Measurements from ENCODE around the gene RALGAPB. TPM values are rescaled to one million over a fixed set of nuclear protein-coding genes. Genes with fewer than 3 reads are reported as not detected.

Gene RALGAPB
- total and polyA plus RNA-seq, 11 donors, result 7.6 to 31.4 (median 26.0) TPM

DNA sequence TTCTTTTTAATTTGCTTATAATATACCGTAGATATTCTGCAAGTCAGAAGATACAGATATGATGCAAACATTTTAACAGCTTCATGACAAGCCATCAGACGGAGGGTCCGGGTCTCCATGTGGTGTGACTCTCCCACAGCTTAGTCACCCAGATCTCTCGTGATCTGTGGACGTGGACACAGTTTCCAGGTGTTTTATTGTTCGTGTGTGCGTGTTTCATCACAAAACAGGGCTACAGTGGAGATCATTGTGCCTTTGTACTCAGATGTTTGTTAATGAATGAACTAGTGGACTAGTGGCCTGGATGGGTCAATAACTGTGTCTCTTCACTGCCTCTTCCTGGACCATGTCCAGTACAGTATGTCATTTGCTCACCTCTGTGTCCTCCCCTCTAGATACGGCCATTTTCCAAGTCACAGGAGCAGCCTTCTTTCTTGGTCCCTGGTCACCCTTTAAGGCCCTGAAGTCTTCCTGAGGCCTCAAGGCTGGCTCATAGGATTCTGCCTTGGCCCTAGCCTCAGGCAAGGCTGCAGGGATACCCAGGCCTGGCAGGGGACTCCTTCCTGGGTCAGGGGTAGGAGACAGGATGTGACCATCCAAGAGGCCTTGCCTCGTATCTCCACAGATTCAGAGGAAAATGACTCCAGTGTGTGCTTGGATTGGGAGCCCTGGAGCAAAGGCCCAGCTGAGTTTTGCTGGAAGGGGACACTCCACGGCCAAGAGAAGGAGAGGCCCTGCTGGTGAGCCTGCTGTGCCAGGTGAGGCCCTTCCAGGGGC is 112.9 kb downstream of the RALGAPB start:
- DNase-seq (no peak), ATAC-seq (no peak)
- Histone ChIP-seq H3K27me3 (peaks cover 0 to 4% (median 0%) of the 10 kb centered on the region in 9 donors), H3K4me3 (no peak overlapping the region), H3K36me3 (no peaks in the 10 kb centered on the region), H3K4me1 (peaks cover 0 to 12% (median 3%) of the 10 kb centered on the region in 12 donors), H3K27ac (no peak overlapping the region), H3K9me3 (no peaks in the 10 kb centered on the region)
- WGBS, 4 donors, result 80 to 86% (median 84%) methylated on average over 9 to 10 of the region's 10 CpGs
- intact Hi-C loops (cut with DNase I), result no loop called here
- TF ChIP-seq, protein P1, sequence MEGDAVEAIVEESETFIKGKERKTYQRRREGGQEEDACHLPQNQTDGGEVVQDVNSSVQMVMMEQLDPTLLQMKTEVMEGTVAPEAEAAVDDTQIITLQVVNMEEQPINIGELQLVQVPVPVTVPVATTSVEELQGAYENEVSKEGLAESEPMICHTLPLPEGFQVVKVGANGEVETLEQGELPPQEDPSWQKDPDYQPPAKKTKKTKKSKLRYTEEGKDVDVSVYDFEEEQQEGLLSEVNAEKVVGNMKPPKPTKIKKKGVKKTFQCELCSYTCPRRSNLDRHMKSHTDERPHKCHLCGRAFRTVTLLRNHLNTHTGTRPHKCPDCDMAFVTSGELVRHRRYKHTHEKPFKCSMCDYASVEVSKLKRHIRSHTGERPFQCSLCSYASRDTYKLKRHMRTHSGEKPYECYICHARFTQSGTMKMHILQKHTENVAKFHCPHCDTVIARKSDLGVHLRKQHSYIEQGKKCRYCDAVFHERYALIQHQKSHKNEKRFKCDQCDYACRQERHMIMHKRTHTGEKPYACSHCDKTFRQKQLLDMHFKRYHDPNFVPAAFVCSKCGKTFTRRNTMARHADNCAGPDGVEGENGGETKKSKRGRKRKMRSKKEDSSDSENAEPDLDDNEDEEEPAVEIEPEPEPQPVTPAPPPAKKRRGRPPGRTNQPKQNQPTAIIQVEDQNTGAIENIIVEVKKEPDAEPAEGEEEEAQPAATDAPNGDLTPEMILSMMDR (IDR thresholded peaks at IDR 0.05), result no peak
- no peak for TF ChIP-seq POLR2A (IDR thresholded peaks at IDR 0.05)

DNA sequence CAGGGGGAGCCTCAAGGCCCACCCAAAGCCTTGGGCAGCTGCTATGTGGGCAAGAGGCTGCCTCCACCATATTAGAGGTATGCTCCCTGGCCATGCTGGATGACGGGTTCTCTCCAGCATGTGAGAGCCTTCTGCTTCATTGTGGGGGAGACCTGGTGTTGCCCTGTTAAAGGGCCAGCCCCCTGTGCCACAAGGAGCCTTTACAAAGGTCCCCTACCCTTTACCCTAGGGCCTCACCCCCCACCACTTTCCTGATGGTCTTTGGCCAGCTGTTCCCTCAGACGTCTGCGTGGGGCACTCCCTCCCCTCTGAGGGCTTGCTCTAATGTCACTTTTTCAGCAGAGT is 113.5 kb downstream of the RALGAPB start:
- Histone ChIP-seq H3K4me1 (peaks cover 0 to 6% (median 0%) of the 10 kb centered on the region in 12 donors), H3K27ac (no peak overlapping the region), H3K36me3 (no peaks in the 10 kb centered on the region), H3K27me3 (peaks cover 0 to 5% (median 0%) of the 10 kb centered on the region in 9 donors), H3K4me3 (no peak overlapping the region), H3K9me3 (no peaks in the 10 kb centered on the region)
- ATAC-seq (no peak), DNase-seq (no peak)
- 69 to 84% (median 74%) methylated on average over 3 of the region's 3 CpGs for WGBS, 4 donors
- intact Hi-C loops (cut with DNase I), result no loop called here
- TF ChIP-seq, protein P1 (IDR thresholded peaks at IDR 0.05), result no peak
- TF ChIP-seq POLR2A (IDR thresholded peaks at IDR 0.05), result no peak

DNA sequence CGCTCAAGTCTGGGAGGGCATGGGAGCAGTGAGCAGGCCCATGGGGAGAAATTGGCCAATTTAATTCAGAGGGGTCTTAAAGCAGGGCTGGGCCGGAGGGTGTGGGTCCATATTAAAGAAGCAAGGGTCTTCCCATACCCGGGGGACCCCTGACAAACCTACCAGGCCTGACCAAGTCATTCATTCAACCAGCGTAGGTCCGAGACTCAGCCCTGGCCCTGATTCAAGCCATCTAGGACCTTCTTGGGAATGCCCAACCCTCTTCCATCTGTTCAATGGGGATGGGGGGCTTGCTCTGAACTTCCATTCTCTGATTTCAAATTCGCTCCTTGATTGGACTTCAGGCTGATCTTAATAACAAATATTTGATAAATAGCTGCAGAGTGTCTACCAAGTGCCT is 115.7 kb downstream of the RALGAPB start:
- TF ChIP-seq, protein P1 (IDR thresholded peaks at IDR 0.05), result no peak
- Histone ChIP-seq H3K9me3 (no peaks in the 10 kb centered on the region), H3K27ac (no peak overlapping the region), H3K36me3 (no peaks in the 10 kb centered on the region), H3K27me3 (peaks cover 0 to 9% (median 0%) of the 10 kb centered on the region in 9 donors), H3K4me3 (no peak overlapping the region), H3K4me1 (no peaks in the 10 kb centered on the region)
- intact Hi-C loops (cut with DNase I), result no loop called here
- ATAC-seq (no peak), DNase-seq (no peak)
- 83 to 94% (median 90%) methylated on average over 6 of the region's 6 CpGs for WGBS, 4 donors

DNA sequence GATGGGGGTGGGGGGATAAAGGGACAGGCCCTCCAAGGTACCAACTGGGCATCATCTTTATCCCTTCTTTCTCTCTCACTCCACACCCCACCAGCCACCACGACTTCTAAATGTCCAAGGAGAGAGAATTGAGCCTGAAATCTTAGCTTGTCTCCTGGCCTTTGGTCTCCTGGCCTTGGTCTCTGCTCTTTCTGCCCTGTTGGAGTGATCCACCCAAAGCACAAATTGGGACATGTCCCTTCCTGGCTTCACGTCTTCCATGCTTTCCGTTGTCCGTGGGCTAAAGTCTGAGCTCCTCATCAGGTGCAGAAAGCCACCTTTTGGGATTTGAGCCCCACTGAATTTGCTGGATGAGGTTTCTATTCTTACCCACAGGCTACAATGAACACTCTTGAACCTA is 116.7 kb downstream of the RALGAPB start:
- DNase-seq (no peak), ATAC-seq (no peak)
- WGBS, 4 donors, result 81 to 88% (median 85%) methylated on average over 4 of the region's 4 CpGs

More for the DNA sequence above, 116.7 kb downstream of the RALGAPB start:
- no peaks in the 10 kb centered on the region for H3K4me1 ChIP-seq
- H3K9me3 ChIP-seq, result no peaks in the 10 kb centered on the region
- intact Hi-C loops (cut with DNase I), result no loop called here
- H3K27me3 ChIP-seq, result peaks cover 0 to 9% (median 0%) of the 10 kb centered on the region in 9 donors
- H3K36me3 ChIP-seq, result no peaks in the 10 kb centered on the region
- no peak for TF ChIP-seq POLR2A (IDR thresholded peaks at IDR 0.05)
- TF ChIP-seq, protein P1 (IDR thresholded peaks at IDR 0.05), result no peak
- no peak overlapping the region for H3K27ac ChIP-seq
- no peak overlapping the region for H3K4me3 ChIP-seq

All from heart left ventricle (tissue), 16 donors.